HCT116 (cell line): ENCODE measurements around the gene CTNNA1.

Experiments used
- EZH2 ChIP-seq: fragments of 200-600 bp; sonication (generic); IDR thresholded peaks from 2 replicates; pipeline ENCODE4 v1.6.1; 2017; ENCODE audit warnings: antibody characterized with exemption, mixed run types
- POLR2AphosphoS5 ChIP-seq: IDR thresholded peaks from 2 replicates; pipeline ENCODE4 v1.6.1; 2011; ENCODE audit warnings: mild to moderate bottlenecking, low read depth, low read length, moderate library complexity
- SIN3A ChIP-seq: IDR thresholded peaks from 2 replicates; pipeline ENCODE4 v1.6.1; 2012; ENCODE audit warnings: low read depth
- TF ChIP-seq, protein P1 (sequence below), 3 experiments: fragments of 200-600 bp in 1 of 3; sonication (generic) in 1 of 3; IDR thresholded peaks in 2 of 3; conservative IDR thresholded peaks in 1 of 3; 2 replicates each; pipeline ENCODE4 v1.5.1; 2012 to 2017; ENCODE audit warnings: low read depth in 2 of 3, low read length in 2 of 3, antibody characterized with exemption in 1 of 3, borderline replicate concordance in 1 of 3, control low read depth in 1 of 3, mild to moderate bottlenecking in 1 of 3, mixed read lengths in 1 of 3, mixed run types in 1 of 3, moderate library complexity in 1 of 3; ENCODE audit not compliant: insufficient read depth in 1 of 3
- TF ChIP-seq, protein P2 (sequence below): IDR thresholded peaks from 2 replicates; pipeline ENCODE4 v1.6.1; 2012
- TF ChIP-seq, protein P3 (sequence below): IDR thresholded peaks from 2 replicates; pipeline ENCODE4 v1.6.1; 2012; ENCODE audit warnings: low read depth

DNA sequence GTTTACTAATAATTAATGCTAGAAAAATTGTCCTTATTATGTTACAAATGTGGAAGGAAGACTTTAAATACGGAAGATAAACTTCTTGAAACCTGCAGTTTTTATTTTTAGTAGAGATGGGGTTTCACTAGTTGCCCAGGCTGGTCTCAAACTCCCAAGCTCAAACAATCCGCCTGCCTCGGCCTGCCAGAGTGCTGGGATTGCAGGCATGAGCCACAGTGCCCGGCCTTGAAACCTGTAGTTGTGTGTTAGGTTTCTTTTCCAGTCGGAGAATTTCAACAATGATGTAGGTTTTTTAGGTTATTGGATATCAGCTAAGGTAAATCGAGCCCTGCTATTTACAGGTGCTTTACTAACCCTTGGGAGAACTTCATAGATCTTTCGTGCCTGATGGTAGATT lies 30.8 kb downstream of the CTNNA1 start:
- TF ChIP-seq EZH2, result no peak
- TF ChIP-seq SIN3A, result no peak
- TF ChIP-seq, protein P1, sequence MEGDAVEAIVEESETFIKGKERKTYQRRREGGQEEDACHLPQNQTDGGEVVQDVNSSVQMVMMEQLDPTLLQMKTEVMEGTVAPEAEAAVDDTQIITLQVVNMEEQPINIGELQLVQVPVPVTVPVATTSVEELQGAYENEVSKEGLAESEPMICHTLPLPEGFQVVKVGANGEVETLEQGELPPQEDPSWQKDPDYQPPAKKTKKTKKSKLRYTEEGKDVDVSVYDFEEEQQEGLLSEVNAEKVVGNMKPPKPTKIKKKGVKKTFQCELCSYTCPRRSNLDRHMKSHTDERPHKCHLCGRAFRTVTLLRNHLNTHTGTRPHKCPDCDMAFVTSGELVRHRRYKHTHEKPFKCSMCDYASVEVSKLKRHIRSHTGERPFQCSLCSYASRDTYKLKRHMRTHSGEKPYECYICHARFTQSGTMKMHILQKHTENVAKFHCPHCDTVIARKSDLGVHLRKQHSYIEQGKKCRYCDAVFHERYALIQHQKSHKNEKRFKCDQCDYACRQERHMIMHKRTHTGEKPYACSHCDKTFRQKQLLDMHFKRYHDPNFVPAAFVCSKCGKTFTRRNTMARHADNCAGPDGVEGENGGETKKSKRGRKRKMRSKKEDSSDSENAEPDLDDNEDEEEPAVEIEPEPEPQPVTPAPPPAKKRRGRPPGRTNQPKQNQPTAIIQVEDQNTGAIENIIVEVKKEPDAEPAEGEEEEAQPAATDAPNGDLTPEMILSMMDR (IDR thresholded peaks at IDR 0.05 in 2 of 3, conservative IDR thresholded peaks at IDR 0.05 in 1 of 3; ENCODE audit: borderline replicate concordance in 1 of 3, insufficient read depth in 1 of 3, low read depth in 2 of 3, low read length in 2 of 3), result no peak
- TF ChIP-seq, protein P2, sequence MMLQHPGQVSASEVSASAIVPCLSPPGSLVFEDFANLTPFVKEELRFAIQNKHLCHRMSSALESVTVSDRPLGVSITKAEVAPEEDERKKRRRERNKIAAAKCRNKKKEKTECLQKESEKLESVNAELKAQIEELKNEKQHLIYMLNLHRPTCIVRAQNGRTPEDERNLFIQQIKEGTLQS, result no peak
- TF ChIP-seq, protein P3, sequence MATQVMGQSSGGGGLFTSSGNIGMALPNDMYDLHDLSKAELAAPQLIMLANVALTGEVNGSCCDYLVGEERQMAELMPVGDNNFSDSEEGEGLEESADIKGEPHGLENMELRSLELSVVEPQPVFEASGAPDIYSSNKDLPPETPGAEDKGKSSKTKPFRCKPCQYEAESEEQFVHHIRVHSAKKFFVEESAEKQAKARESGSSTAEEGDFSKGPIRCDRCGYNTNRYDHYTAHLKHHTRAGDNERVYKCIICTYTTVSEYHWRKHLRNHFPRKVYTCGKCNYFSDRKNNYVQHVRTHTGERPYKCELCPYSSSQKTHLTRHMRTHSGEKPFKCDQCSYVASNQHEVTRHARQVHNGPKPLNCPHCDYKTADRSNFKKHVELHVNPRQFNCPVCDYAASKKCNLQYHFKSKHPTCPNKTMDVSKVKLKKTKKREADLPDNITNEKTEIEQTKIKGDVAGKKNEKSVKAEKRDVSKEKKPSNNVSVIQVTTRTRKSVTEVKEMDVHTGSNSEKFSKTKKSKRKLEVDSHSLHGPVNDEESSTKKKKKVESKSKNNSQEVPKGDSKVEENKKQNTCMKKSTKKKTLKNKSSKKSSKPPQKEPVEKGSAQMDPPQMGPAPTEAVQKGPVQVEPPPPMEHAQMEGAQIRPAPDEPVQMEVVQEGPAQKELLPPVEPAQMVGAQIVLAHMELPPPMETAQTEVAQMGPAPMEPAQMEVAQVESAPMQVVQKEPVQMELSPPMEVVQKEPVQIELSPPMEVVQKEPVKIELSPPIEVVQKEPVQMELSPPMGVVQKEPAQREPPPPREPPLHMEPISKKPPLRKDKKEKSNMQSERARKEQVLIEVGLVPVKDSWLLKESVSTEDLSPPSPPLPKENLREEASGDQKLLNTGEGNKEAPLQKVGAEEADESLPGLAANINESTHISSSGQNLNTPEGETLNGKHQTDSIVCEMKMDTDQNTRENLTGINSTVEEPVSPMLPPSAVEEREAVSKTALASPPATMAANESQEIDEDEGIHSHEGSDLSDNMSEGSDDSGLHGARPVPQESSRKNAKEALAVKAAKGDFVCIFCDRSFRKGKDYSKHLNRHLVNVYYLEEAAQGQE, result no peak
- TF ChIP-seq POLR2AphosphoS5, result no peak
